Measurements from ENCODE around the gene REEP5. TPM values are rescaled to one million over a fixed set of nuclear protein-coding genes. Genes with fewer than 3 reads are reported as not detected.

Gene REEP5
- total and polyA plus RNA-seq, 2 of the 8 experiments (the other 6 are each of a cell fraction or from before 2014, with no cell fraction given), result 58.3 to 94.3 TPM

DNA sequence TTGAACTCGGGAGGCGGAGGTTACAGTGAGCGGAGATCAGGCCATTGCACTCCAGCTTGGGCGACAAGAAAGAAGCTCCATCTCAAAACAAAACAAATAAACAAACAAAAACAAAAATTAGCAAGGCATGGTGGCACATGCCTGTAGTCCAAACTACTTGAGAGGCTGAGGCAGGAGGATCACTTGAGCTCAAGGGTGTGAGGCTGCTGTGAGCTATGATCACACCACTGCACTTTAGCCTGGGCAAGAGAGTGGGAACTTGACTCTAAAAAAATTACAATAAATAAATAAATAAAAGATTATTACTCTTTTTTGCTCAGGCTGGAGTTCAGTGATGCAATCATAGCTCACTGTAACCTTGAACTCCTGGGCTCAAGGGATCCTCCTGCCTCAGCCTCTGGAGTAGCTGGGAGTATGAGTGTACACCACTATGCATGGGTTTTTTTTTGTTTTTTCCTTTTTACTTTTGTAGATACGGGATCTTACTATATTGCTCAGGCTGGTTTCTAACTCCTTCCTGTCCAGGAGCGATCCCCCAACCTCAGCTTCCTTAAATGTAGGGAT is 45.6 kb upstream of the REEP5 start (continued):
- TF ChIP-seq SIN3A (conservative IDR thresholded peaks at IDR 0.05 in 1 of 2, IDR thresholded peaks at IDR 0.05 in 1 of 2; ENCODE audit: low read depth in 1 of 2, low read length in 2 of 2) (no peak), RAD21 (IDR thresholded peaks at IDR 0.05 in 1 of 2, conservative IDR thresholded peaks at IDR 0.05 in 1 of 2; ENCODE audit: low read depth in 2 of 2, low read length in 2 of 2) (no peak)
